T-helper 1 cell (primary cell): Measurements from ENCODE around the gene ZNF184.
"Not testable (repeated sequence)": the region's sequence is repeated elsewhere in the genome, so short reads cannot be mapped to it uniquely, and the experiment has no call there.

ENCODE experiments used
- DNase-seq, 5 donors: peaks; one replicate each; pipeline ENCODE4 v3.0.0-alpha.2; 2012 to 2020

ZNF184 gene

GRCh38 chr6:27479319-27480182 lies 6.6 kb upstream of the ZNF184 start:
- peak; percentile 46 to 88 (median 72) for DNase-seq

- peak; percentile 57 to 87 (median 75) for DNase-seq
These were observed 5.9 kb upstream of the ZNF184 start for GRCh38 chr6:27478706-27479318.

GRCh38 chr6:27478141-27478705 lies 5.3 kb upstream of the ZNF184 start:
- DNase-seq = peak in 1 of 5 donors; percentile 10

- no peak for DNase-seq
These were observed 4.6 kb upstream of the ZNF184 start for GRCh38 chr6:27477318-27478013.

- DNase-seq = no peak
These were observed 3.2 kb upstream of the ZNF184 start for GRCh38 chr6:27476090-27476489.

GRCh38 chr6:27474672-27475071 lies 1.8 kb upstream of the ZNF184 start:
- DNase-seq = no peak

GRCh38 chr6:27474172-27474465 lies 1.2 kb upstream of the ZNF184 start:
- no peak for DNase-seq

GRCh38 chr6:27472182-27472616 lies 706 bp downstream of the ZNF184 start:
- peak; percentile 30 to 83 (median 57) for DNase-seq

- DNase-seq = no peak
These were observed 1.4 kb downstream of the ZNF184 start for GRCh38 chr6:27471365-27472115.

GRCh38 chr6:27470023-27470422 lies 2.9 kb downstream of the ZNF184 start:
- DNase-seq = no peak

GRCh38 chr6:27468334-27468733 lies 4.6 kb downstream of the ZNF184 start:
- DNase-seq = no peak

- peak in 1 of 5 donors; percentile 17 for DNase-seq
These were observed 20.4 kb downstream of the ZNF184 start for GRCh38 chr6:27452496-27452897.

- DNase-seq = no peak
These were observed 21.1 kb downstream of the ZNF184 start for GRCh38 chr6:27451660-27452390.

- no peak for DNase-seq
These were observed 24.4 kb downstream of the ZNF184 start for GRCh38 chr6:27448456-27448855.

GRCh38 chr6:27442932-27443331 lies 30.0 kb downstream of the ZNF184 start:
- DNase-seq = no peak

- no peak for DNase-seq
These were observed 31.9 kb downstream of the ZNF184 start for GRCh38 chr6:27441001-27441400.

GRCh38 chr6:27439371-27439770 lies 33.5 kb downstream of the ZNF184 start:
- no peak for DNase-seq

- DNase-seq = no peak
These were observed 39.2 kb downstream of the ZNF184 start for GRCh38 chr6:27433714-27434113.

- DNase-seq = no peak
These were observed 43.9 kb downstream of the ZNF184 start for GRCh38 chr6:27428966-27429365.

- DNase-seq = no peak
These were observed 44.4 kb downstream of the ZNF184 start for GRCh38 chr6:27428502-27428901.

- DNase-seq = no peak
These were observed 46.8 kb downstream of the ZNF184 start for GRCh38 chr6:27426045-27426620.

GRCh38 chr6:27424851-27425250 lies 48.1 kb downstream of the ZNF184 start:
- not testable (repeated sequence) for DNase-seq
